C4-2B (cell line): ENCODE data around the gene DDX50.
A peak's percentile ranks its signal among the peaks of the same experiment; 100 is the strongest.

Experiments
- ZFX ChIP-seq: fragments of 450-650 bp; IDR thresholded peaks from 2 replicates; pipeline ENCODE4 v1.6.1; 2017
- TF ChIP-seq, protein P1 (sequence below): fragments of 450-650 bp; conservative IDR thresholded peaks from 2 replicates; pipeline ENCODE4 v1.5.1; 2017; ENCODE audit warnings: mild to moderate bottlenecking

DNA sequence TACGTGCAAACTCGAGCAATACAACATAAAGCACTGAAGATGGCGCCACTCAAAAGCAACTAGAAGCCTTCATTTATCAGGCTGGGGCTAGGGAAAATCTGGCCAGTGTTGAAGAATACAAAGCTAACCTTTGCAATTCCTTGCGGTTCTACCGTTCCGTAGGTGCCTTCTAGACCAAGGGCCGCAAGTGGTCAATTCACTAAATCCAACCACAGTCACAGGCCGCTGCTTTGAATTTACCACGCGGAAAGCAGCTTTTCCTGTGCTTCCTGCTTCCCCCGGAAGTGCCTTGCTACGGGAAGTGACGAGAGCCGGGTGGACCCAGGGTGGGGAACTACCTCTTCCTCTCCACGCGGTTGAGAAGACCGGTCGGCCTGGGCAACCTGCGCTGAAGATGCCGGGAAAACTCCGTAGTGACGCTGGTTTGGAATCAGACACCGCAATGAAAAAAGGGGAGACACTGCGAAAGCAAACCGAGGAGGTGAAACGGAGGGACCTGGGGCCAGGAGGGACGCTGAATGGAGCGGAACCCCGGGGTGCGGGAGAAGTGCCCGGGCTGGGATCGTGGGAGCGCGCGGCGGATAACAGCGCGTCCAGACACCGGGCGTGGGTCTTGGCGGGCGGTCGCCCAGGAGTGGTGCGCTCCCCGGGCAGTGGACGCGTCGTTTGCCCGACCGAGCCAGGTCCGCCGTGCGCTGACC lies 54.9 kb downstream of the DDX50 start, which contains the start of gene DDX21:
- TF ChIP-seq, protein P1, sequence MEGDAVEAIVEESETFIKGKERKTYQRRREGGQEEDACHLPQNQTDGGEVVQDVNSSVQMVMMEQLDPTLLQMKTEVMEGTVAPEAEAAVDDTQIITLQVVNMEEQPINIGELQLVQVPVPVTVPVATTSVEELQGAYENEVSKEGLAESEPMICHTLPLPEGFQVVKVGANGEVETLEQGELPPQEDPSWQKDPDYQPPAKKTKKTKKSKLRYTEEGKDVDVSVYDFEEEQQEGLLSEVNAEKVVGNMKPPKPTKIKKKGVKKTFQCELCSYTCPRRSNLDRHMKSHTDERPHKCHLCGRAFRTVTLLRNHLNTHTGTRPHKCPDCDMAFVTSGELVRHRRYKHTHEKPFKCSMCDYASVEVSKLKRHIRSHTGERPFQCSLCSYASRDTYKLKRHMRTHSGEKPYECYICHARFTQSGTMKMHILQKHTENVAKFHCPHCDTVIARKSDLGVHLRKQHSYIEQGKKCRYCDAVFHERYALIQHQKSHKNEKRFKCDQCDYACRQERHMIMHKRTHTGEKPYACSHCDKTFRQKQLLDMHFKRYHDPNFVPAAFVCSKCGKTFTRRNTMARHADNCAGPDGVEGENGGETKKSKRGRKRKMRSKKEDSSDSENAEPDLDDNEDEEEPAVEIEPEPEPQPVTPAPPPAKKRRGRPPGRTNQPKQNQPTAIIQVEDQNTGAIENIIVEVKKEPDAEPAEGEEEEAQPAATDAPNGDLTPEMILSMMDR, result peak; percentile 79
- TF ChIP-seq ZFX, result peak; percentile 66
